ENCODE data around the gene CCDC3.
"Not testable (repeated sequence)": the region's sequence is repeated elsewhere in the genome, so short reads cannot be mapped to it uniquely, and the experiment has no call there.

Gene CCDC3

GRCh38 chr10:13001887-13002212 is 337 bp upstream of the CCDC3 start:
- TF ChIP-seq ZFX (IDR thresholded peaks at IDR 0.05; ENCODE audit: borderline replicate concordance) (no peak), CTCF (IDR thresholded peaks at IDR 0.05) (no peak)
- H3K27ac ChIP-seq = no peak overlapping the region

- TF ChIP-seq CTCF (IDR thresholded peaks at IDR 0.05) (no peak), ZFX (IDR thresholded peaks at IDR 0.05; ENCODE audit: borderline replicate concordance) (no peak)
- H3K27ac ChIP-seq = no peak overlapping the region
These were observed 1.1 kb downstream of the CCDC3 start for GRCh38 chr10:13000431-13000830.

- H3K27ac ChIP-seq = no peak overlapping the region
- TF ChIP-seq CTCF (IDR thresholded peaks at IDR 0.05) = no peak
- TF ChIP-seq ZFX (IDR thresholded peaks at IDR 0.05; ENCODE audit: borderline replicate concordance) = no peak
These were observed 1.7 kb downstream of the CCDC3 start for GRCh38 chr10:12999849-13000248.

- no peak overlapping the region for H3K27ac ChIP-seq
- TF ChIP-seq CTCF (IDR thresholded peaks at IDR 0.05) (no peak), ZFX (IDR thresholded peaks at IDR 0.05; ENCODE audit: borderline replicate concordance) (no peak)
These were observed 6.1 kb downstream of the CCDC3 start for GRCh38 chr10:12995425-12995861.

- H3K27ac ChIP-seq = no peak overlapping the region
- TF ChIP-seq ZFX (IDR thresholded peaks at IDR 0.05; ENCODE audit: borderline replicate concordance) = no peak
- no peak for TF ChIP-seq CTCF (IDR thresholded peaks at IDR 0.05)
These were observed 7.9 kb downstream of the CCDC3 start for GRCh38 chr10:12993595-12993994.

- TF ChIP-seq CTCF (IDR thresholded peaks at IDR 0.05) (no peak), ZFX (IDR thresholded peaks at IDR 0.05; ENCODE audit: borderline replicate concordance) (no peak)
- H3K27ac ChIP-seq = no peak overlapping the region
These were observed 16.2 kb downstream of the CCDC3 start for GRCh38 chr10:12985347-12985746.

- TF ChIP-seq ZFX (IDR thresholded peaks at IDR 0.05; ENCODE audit: borderline replicate concordance) (no peak), CTCF (IDR thresholded peaks at IDR 0.05) (no peak)
- H3K27ac ChIP-seq = no peak overlapping the region
These were observed 17.3 kb downstream of the CCDC3 start for GRCh38 chr10:12984165-12984747.

- not testable (repeated sequence) for H3K27ac ChIP-seq
These were observed 17.9 kb downstream of the CCDC3 start for GRCh38 chr10:12983568-12983967.
